Measurements from ENCODE around the gene LUC7L3.
"Not testable (repeated sequence)": the region's sequence is repeated elsewhere in the genome, so short reads cannot be mapped to it uniquely, and the experiment has no call there.

LUC7L3 gene

GRCh38 chr17:50676065-50676975 lies 43.1 kb upstream of the LUC7L3 start:
- H3K4me3 ChIP-seq (ENCODE audit: low read depth, low read length): no peak overlapping the region
- no peak for DNase-seq (ENCODE audit: low read depth)
- TF ChIP-seq CTCF (IDR thresholded peaks at IDR 0.05; ENCODE audit: low read depth, low read length) (no peak), MYC (IDR thresholded peaks at IDR 0.05; ENCODE audit: low read depth, low read length) (no peak), POLR2A (IDR thresholded peaks at IDR 0.05; ENCODE audit: extremely low read depth, insufficient read length) (no peak), MAX (IDR thresholded peaks at IDR 0.05; ENCODE audit: low read depth, low read length) (no peak)

GRCh38 chr17:50677851-50678375 lies 41.5 kb upstream of the LUC7L3 start:
- H3K4me3 ChIP-seq (ENCODE audit: low read depth, low read length): no peak overlapping the region
- TF ChIP-seq MAX (IDR thresholded peaks at IDR 0.05; ENCODE audit: low read depth, low read length): no peak
- TF ChIP-seq MYC (IDR thresholded peaks at IDR 0.05; ENCODE audit: low read depth, low read length): no peak
- no peak for TF ChIP-seq CTCF (IDR thresholded peaks at IDR 0.05; ENCODE audit: low read depth, low read length)
- no peak for TF ChIP-seq POLR2A (IDR thresholded peaks at IDR 0.05; ENCODE audit: extremely low read depth, insufficient read length)
- DNase-seq (ENCODE audit: low read depth): no peak

- DNase-seq (ENCODE audit: low read depth): no peak
- no peak overlapping the region for H3K4me3 ChIP-seq (ENCODE audit: low read depth, low read length)
- no peak for TF ChIP-seq MAX (IDR thresholded peaks at IDR 0.05; ENCODE audit: low read depth, low read length)
- TF ChIP-seq MYC (IDR thresholded peaks at IDR 0.05; ENCODE audit: low read depth, low read length): no peak
- no peak for TF ChIP-seq CTCF (IDR thresholded peaks at IDR 0.05; ENCODE audit: low read depth, low read length)
- no peak for TF ChIP-seq POLR2A (IDR thresholded peaks at IDR 0.05; ENCODE audit: extremely low read depth, insufficient read length)
Observed at GRCh38 chr17:50679008-50679544, 40.3 kb upstream of the LUC7L3 start.

- no peak for DNase-seq (ENCODE audit: low read depth)
- H3K4me3 ChIP-seq (ENCODE audit: low read depth, low read length): no peak overlapping the region
- TF ChIP-seq MAX (IDR thresholded peaks at IDR 0.05; ENCODE audit: low read depth, low read length) (no peak), CTCF (IDR thresholded peaks at IDR 0.05; ENCODE audit: low read depth, low read length) (no peak), MYC (IDR thresholded peaks at IDR 0.05; ENCODE audit: low read depth, low read length) (no peak), POLR2A (IDR thresholded peaks at IDR 0.05; ENCODE audit: extremely low read depth, insufficient read length) (no peak)
Observed at GRCh38 chr17:50680126-50680525, 39.3 kb upstream of the LUC7L3 start.

- not testable (repeated sequence) for H3K4me3 ChIP-seq (ENCODE audit: low read depth, low read length); DNase-seq (ENCODE audit: low read depth)
Observed at GRCh38 chr17:50680543-50681262, 38.7 kb upstream of the LUC7L3 start.

Data from NB4 (cell line).